Epithelial cell of esophagus (primary cell): ENCODE data around the gene ZBTB16.

ENCODE experiments used
- DNase-seq: peaks from one replicate; pipeline ENCODE4 v3.0.0; 2010; ENCODE audit warnings: low read depth
- H3K4me3 ChIP-seq: 2 replicates; pipeline ENCODE4 v1.5.1; 2011; ENCODE audit warnings: mild to moderate bottlenecking, low read length, control low read depth
- TF ChIP-seq, protein P1 (sequence below): IDR thresholded peaks from 2 replicates; pipeline ENCODE4 v1.5.1; 2011; ENCODE audit warnings: low read depth, mild to moderate bottlenecking, low read length, control low read depth, inconsistent platforms; ENCODE audit not compliant: insufficient read depth; ENCODE audit errors: missing control alignments

ZBTB16 gene

DNA sequence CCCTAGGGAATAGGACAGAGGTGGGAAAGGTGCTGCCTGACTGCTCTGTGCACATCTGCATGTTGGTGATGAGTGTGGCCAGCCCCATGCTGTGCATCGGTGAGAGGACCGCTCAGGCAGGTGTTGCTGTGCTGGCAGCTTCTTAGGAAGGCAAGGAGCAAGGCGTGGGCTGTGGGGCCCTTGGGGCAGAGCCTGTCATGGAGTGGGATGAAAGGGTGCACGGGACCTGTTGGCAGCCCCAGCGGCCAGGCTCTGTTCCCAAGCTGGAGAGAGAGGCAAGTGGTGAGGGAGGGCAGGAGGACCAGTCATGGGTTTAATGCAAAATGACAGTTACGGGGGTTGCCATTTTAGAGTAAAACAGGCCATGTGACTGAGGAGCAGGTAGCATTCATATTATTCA is 78.3 kb downstream of the ZBTB16 start:
- TF ChIP-seq, protein P1, sequence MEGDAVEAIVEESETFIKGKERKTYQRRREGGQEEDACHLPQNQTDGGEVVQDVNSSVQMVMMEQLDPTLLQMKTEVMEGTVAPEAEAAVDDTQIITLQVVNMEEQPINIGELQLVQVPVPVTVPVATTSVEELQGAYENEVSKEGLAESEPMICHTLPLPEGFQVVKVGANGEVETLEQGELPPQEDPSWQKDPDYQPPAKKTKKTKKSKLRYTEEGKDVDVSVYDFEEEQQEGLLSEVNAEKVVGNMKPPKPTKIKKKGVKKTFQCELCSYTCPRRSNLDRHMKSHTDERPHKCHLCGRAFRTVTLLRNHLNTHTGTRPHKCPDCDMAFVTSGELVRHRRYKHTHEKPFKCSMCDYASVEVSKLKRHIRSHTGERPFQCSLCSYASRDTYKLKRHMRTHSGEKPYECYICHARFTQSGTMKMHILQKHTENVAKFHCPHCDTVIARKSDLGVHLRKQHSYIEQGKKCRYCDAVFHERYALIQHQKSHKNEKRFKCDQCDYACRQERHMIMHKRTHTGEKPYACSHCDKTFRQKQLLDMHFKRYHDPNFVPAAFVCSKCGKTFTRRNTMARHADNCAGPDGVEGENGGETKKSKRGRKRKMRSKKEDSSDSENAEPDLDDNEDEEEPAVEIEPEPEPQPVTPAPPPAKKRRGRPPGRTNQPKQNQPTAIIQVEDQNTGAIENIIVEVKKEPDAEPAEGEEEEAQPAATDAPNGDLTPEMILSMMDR = no peak
- no peak for DNase-seq
- no peak overlapping the region for H3K4me3 ChIP-seq

DNA sequence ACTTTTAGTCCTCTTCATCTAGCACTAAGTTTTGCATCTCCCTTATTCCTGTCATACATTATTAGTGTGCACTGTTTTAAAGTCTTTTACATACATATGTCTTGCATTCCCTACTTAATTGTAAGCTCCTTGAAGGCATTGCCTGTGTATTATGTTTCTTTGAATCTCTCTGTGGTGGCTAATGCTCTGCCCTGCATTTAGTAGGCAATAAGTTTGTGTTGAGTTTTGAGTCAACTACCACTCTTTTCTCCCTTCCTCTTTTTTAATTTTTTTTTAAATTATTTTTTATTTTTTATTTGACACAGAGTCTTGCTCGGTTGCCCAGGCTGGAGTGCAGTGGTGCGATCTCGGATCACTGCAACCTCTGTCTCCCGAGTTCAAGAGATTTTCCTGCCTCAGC is 78.9 kb downstream of the ZBTB16 start:
- TF ChIP-seq, protein P1 = no peak
- no peak for DNase-seq
- no peak overlapping the region for H3K4me3 ChIP-seq

DNA sequence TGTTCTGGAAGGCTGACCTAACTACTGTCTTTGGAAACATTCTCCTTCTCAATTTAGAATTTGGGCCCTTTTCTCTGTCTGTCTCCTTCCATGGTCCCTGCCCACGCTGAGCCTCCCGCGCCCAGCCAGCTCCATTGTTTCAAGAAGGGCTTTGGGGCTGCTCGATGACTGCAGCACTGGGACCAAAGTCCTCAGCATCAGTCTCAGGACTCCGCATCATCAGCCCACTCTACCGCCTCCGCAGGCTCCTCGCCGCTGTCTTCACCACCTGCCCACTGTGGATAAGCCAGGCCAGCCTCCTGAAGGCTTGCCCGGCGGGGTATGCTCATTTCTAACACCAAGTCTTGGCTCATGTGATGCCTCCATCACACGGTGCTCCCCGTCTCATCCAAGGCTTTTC is 81.3 kb downstream of the ZBTB16 start:
- no peak for DNase-seq
- TF ChIP-seq, protein P1 = no peak
- H3K4me3 ChIP-seq = no peak overlapping the region

DNA sequence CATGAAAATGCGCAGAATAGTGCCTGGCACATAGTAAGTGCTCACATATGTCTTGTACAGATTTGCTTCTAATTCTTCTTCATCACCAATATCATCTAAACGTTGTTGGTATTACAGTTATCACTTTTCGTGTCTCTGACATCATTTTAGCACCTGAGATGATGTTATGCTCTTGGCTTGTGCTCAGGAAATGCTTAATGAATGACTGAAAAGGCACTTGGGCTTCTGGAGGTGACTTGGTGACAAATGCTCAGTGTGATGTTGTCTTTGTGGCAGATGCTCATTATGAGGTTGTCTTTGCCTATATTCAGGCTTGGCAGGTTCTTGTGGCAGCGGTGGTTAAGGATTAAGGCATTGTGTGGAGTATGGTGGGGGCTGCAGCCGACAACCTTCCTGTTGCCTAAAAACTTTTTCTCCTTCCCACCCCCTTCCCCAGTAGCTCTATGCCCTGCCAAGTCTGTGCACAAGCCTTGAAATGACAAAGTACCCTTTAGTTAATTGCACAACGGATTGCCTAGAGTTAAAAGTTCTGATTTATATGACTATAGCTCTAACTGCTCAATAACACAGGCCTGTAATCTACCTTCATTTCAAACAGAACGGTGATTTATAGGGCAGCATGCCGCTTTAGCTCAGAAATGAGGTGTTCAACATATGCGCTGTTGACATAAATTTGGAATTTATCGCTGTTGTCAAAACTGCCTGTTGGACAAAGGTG is 82.5 kb downstream of the ZBTB16 start:
- DNase-seq = no peak
- TF ChIP-seq, protein P1 = no peak

DNA sequence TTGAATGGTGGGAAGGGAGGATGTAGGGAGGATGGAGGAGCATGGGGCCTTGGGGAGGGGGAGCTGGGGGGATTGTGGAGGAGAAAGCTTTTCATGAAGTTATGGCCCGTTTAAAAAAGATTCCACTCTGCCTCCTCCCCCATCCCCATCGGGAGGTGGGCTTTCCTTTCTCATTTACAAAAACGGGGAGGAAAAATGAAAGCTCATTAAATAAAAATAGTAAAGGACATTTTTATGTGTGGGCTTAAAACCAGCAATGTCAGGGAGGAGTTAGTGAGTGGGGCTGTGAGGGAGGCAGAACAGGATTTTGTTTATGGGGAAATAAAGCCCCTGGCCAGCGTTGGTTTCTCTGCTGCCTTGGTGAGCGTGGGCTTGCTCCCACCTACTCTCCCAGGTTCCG is 83.2 kb downstream of the ZBTB16 start:
- no peak for DNase-seq
- TF ChIP-seq, protein P1 = no peak
- H3K4me3 ChIP-seq = no peak overlapping the region

More for the DNA sequence above, 82.5 kb downstream of the ZBTB16 start:
- no peak overlapping the region for H3K4me3 ChIP-seq

DNA sequence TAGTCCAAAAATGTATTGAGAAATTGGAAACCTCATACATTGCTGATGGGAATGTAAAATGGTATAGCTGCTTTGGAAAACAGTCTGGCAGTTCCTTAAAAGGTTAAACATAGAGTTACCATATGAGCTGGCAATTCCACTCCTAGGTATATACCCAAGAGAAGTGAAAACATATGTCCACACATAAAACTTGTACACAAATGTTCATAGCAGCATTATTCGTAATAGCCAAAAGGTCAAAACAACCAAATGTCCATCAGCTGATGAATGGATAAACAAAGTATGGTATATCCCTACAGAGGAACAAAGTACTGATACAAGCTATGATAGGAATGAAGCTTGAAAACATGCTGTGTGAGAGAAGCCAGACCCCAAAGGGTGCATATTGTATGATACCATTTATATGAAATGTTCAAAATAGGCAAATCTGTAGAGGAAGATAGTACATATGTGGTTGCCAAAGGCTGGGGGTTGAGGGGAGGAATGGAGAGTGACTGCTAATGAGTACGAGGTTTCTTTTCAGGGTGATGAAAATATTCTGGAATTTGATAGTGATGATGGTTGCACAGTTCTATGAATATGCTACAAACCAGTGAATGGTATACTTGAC is 85.8 kb downstream of the ZBTB16 start:
- TF ChIP-seq, protein P1 = no peak
- no peak overlapping the region for H3K4me3 ChIP-seq
- no peak for DNase-seq
